ENCODE data around the gene RAB27A.

GRCh38 chr15:55279100-55279745, 10.4 kb downstream of the RAB27A start:
- TF ChIP-seq CTCF (IDR thresholded peaks at IDR 0.05), result no peak
- no peak for TF ChIP-seq ZFX (IDR thresholded peaks at IDR 0.05; ENCODE audit: borderline replicate concordance)
